Activated CD4-positive, alpha-beta T cell treated with anti-CD3 and anti-CD28 coated beads, Interleukin-10, Interleukin-2, amounts not matched to agents 100 ng/mL and 50 ng/mL, durations not matched to agents 16 hours and 8 hours (primary cell): ENCODE data around the gene ERMN.
"Not testable (repeated sequence)": the region's sequence is repeated elsewhere in the genome, so short reads cannot be mapped to it uniquely, and the experiment has no call there.

Source experiments
- DNase-seq: peaks from one replicate; pipeline ENCODE4 v3.0.0-alpha.2; 2020

ERMN gene, protein sequence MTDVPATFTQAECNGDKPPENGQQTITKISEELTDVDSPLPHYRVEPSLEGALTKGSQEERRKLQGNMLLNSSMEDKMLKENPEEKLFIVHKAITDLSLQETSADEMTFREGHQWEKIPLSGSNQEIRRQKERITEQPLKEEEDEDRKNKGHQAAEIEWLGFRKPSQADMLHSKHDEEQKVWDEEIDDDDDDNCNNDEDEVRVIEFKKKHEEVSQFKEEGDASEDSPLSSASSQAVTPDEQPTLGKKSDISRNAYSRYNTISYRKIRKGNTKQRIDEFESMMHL

DNA sequence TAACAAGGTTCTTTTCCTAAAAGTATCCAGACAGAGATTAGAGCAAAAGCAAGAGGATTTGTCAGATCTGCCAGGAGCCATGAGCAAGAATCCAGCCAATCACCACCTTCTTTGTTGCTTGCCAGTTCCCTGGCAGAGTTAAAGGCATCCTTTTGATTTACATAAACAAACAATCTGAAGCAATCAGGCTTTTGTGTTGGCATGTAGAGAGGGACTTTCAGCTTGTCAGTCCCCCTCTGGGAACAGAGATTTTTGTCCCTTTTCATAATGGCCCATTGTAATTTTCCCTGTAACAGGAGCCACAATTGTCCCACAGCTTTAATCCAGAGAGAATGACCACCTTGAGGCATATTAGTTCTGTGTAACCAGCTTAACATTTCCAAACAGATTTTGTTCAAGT, at the start of gene ERMN:
Gene ERMN, minus strand, starts transcription at position 39 of the 400 bp plus-strand sequence. CDS start 182 bp downstream, outside the sequence.
- no peak for DNase-seq

GRCh38 chr2:157375384-157375783, 49.8 kb upstream of the ERMN start:
- DNase-seq = no peak

- DNase-seq = not testable (repeated sequence)
Observed at GRCh38 chr2:157368508-157368907, 42.9 kb upstream of the ERMN start.

DNA sequence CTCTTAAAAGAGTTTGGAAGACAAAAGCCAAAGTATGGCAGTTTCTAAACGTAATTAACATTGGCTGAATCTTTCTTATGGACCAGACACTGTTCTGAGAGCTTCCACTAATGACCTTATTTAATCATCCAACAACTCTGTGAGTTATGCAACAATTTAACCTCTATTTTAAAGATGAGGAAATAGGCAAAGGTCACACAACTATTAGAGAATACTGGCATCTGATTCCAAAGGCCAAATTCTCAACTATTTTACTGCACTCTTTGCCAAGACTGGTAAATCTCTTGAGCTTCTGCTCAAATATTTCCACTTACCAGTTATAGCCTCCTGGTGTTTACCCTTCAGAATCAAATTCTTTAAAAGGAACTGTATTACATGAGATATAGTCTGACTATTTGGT, 42.1 kb upstream of the ERMN start:
- DNase-seq = no peak

DNA sequence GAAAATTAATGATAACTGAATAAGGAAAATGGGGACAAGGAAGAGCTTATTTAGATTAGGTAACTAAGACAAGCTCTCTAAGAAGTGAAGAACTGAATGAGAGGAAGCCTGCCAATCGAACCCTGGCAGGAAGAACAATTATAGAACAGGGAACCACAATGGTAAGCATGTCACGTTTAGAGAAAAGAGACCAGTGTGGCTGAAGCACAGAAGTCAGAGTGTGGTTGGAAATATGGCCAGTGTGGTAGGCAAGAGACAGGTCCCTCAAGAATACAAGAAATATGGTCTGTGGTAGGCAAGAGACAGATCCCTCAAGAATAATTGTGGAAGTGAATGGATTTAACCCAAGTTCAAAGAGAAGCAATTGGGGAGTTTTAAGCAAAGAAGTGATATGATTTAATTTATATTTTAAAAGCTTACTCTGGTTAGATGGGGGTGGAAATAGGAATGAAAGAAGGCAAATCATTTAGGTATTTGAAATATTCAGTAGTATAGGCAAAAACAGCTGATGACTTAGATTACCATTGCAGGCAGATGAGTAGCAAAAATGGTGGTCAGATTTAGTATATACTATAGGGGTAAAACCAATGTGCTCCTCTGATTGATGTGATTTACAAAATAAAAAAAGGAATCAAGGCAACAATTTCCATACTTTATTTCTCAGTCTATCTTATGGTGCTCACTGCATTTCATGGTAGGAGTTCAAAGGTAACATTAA, 38.8 kb upstream of the ERMN start:
- peak; percentile 2 for DNase-seq

- DNase-seq = peak; percentile 3
Observed at GRCh38 chr2:157363612-157364101, 38.0 kb upstream of the ERMN start.

DNA sequence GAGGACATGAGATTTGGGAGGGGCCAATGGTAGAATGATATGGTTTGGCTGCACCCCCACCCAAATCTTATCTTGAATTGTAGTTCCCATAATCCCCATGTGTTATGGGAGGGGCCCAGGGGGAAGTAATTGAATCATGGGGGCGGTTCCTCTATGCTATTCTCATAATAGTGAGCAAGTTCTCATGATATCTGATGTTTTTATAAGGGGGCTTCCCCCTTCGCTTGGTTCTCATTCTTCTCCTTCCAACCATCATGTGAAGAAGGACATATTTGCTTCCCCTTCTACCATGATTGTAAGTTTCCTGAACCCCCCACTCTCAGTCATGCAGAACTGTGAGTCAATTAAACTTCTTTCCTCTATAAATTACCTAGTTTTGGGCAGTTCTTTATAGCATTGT, 37.0 kb upstream of the ERMN start:
- no peak for DNase-seq

DNA sequence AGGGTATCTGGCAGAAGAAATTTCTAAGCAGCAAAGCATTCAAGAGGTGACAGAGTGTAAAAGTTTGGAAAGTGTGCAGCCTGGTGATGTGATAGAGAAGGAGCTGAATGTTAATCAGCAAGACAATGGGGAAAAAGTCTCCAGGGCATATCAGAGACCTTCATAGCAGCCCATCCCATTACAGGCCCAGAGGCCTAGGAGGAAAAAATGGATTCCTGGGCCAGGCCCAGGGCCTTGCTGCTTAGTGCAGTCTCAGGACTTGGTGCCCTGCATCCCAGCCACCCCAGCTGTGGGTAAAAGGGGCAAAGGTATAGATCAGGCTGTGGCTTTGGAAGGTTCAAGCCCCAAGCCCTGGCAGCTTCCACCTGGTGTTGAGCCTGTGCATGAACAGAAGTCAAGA, 35.9 kb upstream of the ERMN start:
- no peak for DNase-seq

GRCh38 chr2:157359628-157360027, 34.0 kb upstream of the ERMN start:
- DNase-seq = no peak

DNA sequence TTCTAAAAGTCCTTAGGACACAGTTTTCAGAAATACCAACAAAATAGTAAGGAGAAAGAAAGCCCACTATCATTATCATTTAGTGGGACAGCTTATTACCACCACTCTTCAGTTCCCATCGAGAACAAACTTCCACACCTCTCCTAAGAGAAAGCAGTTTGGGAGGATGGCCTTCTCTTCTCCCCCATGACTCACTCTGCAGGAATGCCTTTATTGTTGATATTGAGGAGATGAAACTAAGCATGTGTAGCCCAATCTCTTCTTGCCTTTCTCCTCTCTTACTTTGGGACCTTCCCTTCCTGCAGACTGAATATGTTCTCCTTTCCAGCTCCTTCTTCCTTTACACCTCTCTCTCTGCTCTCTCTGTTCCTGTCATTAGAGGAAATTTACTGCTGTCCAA, 30.0 kb upstream of the ERMN start:
- no peak for DNase-seq

DNA sequence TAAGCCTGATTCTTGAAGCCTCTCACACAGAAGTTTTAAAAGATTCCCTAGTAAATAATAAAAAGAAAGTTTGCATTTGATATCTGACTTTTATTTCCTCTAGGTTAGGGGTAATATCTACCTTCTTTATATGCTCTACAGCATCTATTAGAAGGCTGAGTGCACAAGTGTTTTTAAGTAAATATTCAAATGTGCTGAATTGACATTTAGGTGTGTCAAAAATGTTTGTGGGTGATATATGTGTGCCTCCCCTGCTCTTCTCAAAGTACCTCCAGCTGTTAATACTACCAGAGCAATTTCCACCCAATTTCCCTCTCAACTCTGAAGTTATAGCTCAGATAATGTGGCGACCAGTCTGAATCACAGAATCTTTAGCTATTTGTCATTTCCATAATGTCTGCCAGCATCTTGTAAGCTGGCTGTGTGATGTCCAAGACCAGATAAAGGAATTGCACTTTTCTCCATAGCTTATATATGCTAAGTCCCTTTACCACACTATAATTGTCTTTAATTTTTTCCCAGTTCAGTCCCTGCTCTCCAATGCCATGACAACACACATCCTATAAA, 24.4 kb upstream of the ERMN start:
- no peak for DNase-seq

DNA sequence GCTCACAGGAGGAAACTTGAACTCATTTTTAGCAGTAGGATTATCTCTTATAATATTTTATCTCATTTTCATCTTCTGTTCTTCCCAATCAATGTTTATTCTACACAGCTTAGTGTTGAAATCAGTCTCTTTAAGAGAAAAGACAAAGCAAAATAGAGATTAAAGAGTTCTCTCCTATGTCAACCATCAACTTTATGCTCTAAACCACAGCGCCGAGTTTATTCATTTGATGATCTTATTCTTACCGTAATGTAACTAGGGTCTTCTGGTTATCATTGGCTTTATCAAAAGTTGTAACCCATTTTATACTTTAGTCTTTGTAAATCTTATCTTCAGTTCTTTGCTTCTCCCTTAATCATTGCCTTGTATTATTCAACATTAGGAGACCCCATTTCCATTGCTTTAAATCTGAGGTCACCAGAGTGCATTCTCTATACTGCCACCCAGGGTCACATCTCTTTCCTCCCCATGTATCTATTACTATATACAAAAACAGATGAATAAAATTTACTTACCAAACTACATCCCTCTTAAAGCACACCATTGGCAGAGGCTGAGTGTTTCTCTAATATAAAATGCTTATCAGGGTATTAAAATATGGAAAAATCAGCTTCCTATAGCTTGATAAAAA, 22.8 kb upstream of the ERMN start:
- DNase-seq = no peak

GRCh38 chr2:157345647-157346389, 20.2 kb upstream of the ERMN start:
- DNase-seq = no peak

- DNase-seq = not testable (repeated sequence)
Observed at GRCh38 chr2:157341381-157341780, 15.8 kb upstream of the ERMN start.

DNA sequence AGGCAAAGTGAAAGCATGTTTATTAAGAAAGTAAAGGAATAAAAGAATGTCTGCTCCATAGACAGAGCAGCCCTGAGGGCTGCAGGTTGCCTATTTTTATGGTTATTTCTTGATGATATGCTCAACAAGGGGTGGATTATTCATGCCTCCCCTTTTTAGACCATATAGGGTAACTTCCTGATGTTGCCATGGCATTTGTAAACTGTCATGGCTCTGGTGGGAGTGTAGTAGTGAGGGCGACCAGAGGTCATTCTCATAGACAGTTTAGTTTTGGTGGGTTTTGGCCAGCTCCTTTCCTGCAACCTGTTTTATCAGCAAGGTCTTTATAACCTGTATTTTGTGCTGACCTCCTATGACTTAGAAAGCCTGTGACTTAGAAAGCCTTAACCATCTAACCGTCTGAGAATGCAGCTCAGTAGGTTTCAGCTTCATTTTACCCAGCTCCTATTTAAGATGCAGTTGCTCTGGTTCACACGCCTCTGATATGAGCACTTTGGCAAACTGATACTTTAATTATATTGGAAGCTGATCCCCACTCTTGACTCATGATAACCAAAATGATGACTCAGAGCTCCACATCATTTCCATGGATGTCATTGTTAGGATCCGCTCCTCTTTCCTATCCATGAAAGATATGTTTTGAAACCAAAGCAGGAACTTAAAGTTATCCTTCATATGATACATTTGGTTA, 14.5 kb upstream of the ERMN start:
- no peak for DNase-seq

GRCh38 chr2:157337978-157338377, 12.4 kb upstream of the ERMN start:
- no peak for DNase-seq

- DNase-seq = peak; percentile 61
Observed at GRCh38 chr2:157336137-157337010, 10.8 kb upstream of the ERMN start.

DNA sequence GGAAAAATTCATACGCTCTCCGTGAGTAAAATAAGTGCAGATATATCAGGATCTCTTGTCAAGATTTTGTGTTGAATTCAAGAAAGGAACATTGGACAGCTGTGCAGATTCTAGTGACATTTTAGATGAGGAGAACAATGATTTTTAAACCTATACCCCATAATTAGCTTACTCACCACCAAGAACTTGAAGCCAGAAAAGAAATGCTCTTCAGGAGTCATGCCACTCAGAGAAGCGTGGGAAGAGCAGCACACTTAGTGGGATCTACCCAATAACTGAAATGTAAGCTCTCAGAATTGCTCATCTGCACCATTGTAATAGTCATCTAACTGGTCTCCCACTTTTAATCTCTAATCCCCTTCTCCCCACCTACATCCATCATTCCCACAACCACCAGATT, 9.2 kb upstream of the ERMN start:
- DNase-seq = no peak

GRCh38 chr2:157334335-157334734, 8.7 kb upstream of the ERMN start:
- DNase-seq = no peak

DNA sequence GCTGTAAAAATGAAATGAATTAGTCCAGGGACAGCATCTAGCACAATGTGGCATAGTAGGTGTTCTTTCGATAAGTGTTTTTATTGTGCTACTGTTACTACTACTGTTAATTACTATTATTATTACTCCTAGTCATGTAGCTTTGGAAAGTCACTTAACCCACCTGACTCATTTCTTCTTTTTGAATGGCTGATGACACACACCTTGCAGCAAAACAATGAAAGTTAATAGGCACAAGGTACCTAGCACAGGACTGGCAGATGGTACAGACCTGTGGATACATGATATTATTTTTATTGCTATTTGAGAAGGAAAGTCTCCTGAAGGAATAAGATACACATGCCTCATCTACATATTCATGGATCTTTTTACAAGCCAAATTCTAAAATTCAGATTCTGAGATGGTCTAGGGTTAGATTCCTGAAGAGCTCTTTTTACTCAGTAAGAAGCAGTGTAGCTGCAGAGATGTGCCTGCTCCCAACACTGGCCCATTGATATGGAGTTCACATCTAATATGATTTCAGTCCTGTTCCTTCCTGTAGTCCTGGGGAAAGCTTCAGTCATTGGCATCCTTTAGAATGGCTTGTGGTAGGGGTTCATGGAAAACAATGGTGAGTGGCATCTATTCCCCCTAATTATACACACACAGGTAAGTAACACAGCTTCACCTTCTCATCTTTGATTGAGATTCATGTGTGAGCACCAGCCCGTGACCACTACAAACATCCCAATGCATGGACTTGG, 7.9 kb upstream of the ERMN start:
- DNase-seq = peak; percentile 45
